GM13977 (cell line): ENCODE data around the gene KIAA1328.

ENCODE experiments used
- DNase-seq: peaks from one replicate; pipeline ENCODE4 v3.0.0; 2012; ENCODE audit warnings: low spot score
- CTCF ChIP-seq: IDR thresholded peaks from 2 replicates; pipeline ENCODE4 v1.5.1; 2012; ENCODE audit warnings: mild to moderate bottlenecking, control low read depth; ENCODE audit not compliant: insufficient read depth; ENCODE audit errors: extremely low read depth, missing control alignments
- in situ Hi-C: fragments of 300-500 bp; cut with MboI; formaldehyde crosslinking; loops from one replicate; pipeline ENCODE4 v1.12.0; 2022; ENCODE audit warnings: low sequenced_read_pairs, low pct_unique_long_range_greater_than_20kb, mixed read lengths, inconsistent platforms; ENCODE audit not compliant: unreplicated experiment

Gene KIAA1328

DNA sequence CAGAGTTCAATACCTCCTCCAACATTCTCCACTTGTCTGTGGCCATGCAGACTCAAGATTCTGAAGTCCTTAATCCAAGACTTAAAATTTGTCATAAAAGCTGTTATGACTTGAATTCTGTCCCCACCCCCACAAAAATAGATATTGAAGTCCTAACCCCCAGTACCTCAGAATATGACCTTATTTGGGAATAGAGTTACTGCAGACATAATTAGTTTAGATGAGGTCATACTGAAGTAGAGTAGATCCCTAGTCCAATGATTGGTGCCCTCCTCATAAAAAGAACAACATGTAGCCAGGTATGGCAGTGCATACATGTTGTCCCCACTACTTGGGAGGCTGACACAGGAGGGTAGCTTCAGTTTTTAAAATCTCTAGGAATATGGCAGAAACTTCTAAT lies 9.3 kb upstream of the KIAA1328 start:
- in situ Hi-C loops, result no loop called here
- TF ChIP-seq CTCF, result no peak
- no peak for DNase-seq

DNA sequence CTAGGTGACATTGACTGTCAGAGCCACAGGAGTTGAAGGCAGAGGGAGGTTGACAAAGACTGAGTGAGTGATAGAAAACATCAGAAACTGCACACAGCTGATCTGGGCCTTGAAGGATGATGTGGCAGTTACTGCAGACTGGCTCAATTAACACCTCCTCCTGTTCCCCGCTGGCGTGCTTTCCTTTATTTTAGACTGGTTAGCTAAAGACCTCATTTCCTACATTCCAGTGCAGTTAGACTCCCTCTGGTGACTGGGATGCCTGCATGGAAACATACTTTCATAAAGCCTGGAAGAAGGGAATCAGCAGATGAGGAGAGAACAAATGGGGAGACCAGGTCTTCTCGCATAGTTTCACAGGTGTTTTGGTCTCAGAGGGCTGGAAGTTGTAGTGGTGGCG lies 7.2 kb upstream of the KIAA1328 start:
- DNase-seq, result no peak
- in situ Hi-C loops, result no loop called here
- no peak for TF ChIP-seq CTCF

GRCh38 chr18:36825526-36825925 lies 3.4 kb upstream of the KIAA1328 start:
- no peak for TF ChIP-seq CTCF
- no peak for DNase-seq
- in situ Hi-C loops, result no loop called here

- TF ChIP-seq CTCF, result no peak
- in situ Hi-C loops, result no loop called here
- DNase-seq, result no peak
Measured at GRCh38 chr18:36826556-36826955, 2.4 kb upstream of the KIAA1328 start.

- in situ Hi-C loops, result no loop called here
- TF ChIP-seq CTCF, result no peak
- no peak for DNase-seq
Measured at GRCh38 chr18:36828157-36828629, 734 bp upstream of the KIAA1328 start.

DNA sequence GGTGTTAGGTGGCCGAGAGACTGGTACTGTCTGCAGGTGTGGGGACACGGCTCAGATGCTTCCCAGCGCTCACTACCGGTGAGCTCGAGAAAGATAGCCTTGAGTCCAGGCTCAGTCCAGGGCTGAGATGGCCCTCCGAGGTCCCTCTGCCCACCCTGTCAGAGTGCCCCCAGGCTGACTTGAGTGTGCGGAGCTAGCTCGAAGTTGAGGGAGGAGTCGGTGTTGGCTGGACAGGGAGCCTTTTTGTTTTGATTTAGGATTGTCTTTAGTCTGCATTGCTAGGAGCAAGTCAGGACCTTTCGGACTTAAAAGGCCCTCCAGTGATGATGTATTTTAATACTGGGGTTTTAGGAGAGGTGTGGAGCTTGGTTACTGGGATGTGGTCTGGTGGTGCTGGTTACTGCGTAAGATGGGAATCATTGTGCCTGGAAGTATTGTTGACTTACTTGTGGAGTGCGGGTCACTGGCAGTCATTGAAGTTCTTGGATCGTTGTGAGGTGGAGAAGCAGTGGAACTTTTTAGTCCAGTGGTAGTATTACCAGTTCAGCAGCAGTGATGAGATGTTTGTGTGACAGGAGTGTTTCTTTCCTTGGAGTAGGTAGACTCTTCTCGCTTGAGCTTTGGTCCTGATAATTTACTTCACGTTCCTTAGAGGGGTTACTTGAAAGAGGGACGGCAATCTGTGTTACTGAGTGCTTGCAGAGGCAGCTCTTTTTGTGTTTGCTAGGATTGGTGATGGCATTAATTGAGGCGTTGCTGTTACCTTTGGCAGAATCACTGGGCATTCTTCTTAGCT lies 633 bp downstream of the KIAA1328 start:
- in situ Hi-C loops, result no loop called here
- TF ChIP-seq CTCF, result no peak
- no peak for DNase-seq
